ENCODE data around the gene UAP1L1.

GRCh38 chr9:137114613-137115393 is 37.5 kb downstream of the UAP1L1 start, which contains the start of gene DPP7:
- TF ChIP-seq POLR2A (IDR thresholded peaks at IDR 0.05; ENCODE audit: low read depth, low read length): 0 out of 2 replicates have a peak, but pooled peaks have one; percentile 37
- TF ChIP-seq POLR2AphosphoS5 (IDR thresholded peaks at IDR 0.05; ENCODE audit: low read depth, low read length): no peak
- no peak for TF ChIP-seq PAX5 (IDR thresholded peaks at IDR 0.05; ENCODE audit: insufficient read depth, low read length, severe bottlenecking)
- no peak for TF ChIP-seq TAF1 (IDR thresholded peaks at IDR 0.05; ENCODE audit: low read depth, low read length)
- TF ChIP-seq POU2F2 (IDR thresholded peaks at IDR 0.05; ENCODE audit: low read depth, low read length): no peak

Measured in GM12891 (cell line).